Measurements from ENCODE around the gene PAK1. TPM values are rescaled to one million over a fixed set of nuclear protein-coding genes. Genes with fewer than 3 reads are reported as not detected.
A peak's percentile ranks its signal among the peaks of the same experiment; 100 is the strongest.

PAK1 gene
- total RNA-seq, 1 donor from 2014 or later: 41.0 TPM

DNA sequence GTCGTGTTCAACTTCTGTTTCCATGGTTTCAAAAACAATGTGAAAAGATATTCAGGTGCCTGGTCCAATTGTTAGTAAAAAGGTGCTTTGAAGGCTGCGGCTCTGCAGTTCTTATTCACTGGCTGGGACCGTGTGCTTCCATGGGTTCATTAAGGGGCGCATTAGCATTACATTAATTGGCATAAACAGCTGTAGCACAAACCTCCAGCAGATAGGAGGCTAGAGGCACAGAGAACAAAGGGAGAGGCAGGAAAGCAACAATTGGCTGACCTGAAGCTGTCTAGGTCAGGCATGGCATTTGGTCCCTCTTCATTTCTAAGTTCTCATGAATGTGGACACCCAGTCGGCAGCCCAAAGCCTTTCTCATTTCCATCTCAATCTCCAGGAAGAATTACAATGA, 16.6 kb downstream of the PAK1 start:
- DNase-seq (ENCODE audit: low read depth): no peak
- H3K27ac ChIP-seq (ENCODE audit: low read depth, low read length): no peak overlapping the region

DNA sequence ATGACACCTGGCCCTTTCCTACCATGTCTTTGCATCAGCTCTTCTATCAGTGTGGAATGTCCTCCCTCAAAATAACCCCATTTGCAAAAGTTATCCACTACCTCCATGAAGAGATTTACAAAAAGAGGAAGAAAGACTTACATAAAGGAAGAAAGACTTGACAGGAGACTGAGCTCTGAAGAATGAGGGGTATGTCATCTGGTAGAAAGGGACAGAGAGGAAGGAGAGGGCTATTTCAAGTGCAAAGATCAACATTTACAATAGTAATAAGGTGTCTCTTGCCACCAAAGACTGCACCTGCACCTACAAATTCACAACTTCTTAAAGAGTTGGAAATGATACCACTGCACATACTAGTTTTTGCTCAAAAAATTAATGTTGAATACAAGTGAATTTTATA, 18.2 kb downstream of the PAK1 start:
- H3K27ac ChIP-seq (ENCODE audit: low read depth, low read length): no peak overlapping the region
- no peaks in the 10 kb centered on the region for H3K27me3 Mint-ChIP-seq (ENCODE audit: low read depth, unreplicated experiment)
- DNase-seq (ENCODE audit: low read depth): no peak

More for the DNA sequence above, 16.6 kb downstream of the PAK1 start:
- Histone ChIP-seq H4K20me1 (ENCODE audit: insufficient read depth, low read length) (no peaks in the 10 kb centered on the region), H2AFZ (ENCODE audit: low read depth, low read length) (no peak overlapping the region), H3K9ac (ENCODE audit: low read length) (no peak overlapping the region), H3K4me3 (ENCODE audit: insufficient read depth, low read depth, low read length) (no peak overlapping the region), H3K4me1 (ENCODE audit: insufficient read depth, low read length) (no peaks in the 10 kb centered on the region), H3K36me3 (ENCODE audit: insufficient read depth, low read length) (no peaks in the 10 kb centered on the region), H3K27me3 (ENCODE audit: insufficient read depth, low read length) (no peaks in the 10 kb centered on the region), H3K9me3 (ENCODE audit: insufficient read depth, low read depth, low read length) (no peaks in the 10 kb centered on the region), H3K79me2 (ENCODE audit: insufficient read depth, low read length) (no peaks in the 10 kb centered on the region), H3K4me2 (ENCODE audit: low read length) (no peak overlapping the region)
- TF ChIP-seq EZH2 (IDR thresholded peaks at IDR 0.05; ENCODE audit: insufficient read depth, low read length): no peak
- TF ChIP-seq, protein P1, sequence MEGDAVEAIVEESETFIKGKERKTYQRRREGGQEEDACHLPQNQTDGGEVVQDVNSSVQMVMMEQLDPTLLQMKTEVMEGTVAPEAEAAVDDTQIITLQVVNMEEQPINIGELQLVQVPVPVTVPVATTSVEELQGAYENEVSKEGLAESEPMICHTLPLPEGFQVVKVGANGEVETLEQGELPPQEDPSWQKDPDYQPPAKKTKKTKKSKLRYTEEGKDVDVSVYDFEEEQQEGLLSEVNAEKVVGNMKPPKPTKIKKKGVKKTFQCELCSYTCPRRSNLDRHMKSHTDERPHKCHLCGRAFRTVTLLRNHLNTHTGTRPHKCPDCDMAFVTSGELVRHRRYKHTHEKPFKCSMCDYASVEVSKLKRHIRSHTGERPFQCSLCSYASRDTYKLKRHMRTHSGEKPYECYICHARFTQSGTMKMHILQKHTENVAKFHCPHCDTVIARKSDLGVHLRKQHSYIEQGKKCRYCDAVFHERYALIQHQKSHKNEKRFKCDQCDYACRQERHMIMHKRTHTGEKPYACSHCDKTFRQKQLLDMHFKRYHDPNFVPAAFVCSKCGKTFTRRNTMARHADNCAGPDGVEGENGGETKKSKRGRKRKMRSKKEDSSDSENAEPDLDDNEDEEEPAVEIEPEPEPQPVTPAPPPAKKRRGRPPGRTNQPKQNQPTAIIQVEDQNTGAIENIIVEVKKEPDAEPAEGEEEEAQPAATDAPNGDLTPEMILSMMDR (IDR thresholded peaks at IDR 0.05; ENCODE audit: insufficient read depth, low read depth, low read length): no peak
- H3K27me3 Mint-ChIP-seq (ENCODE audit: low read depth, unreplicated experiment): no peaks in the 10 kb centered on the region
- no peaks in the 10 kb centered on the region for H3K9me3 Mint-ChIP-seq (ENCODE audit: unreplicated experiment)
- no peak for FAIRE-seq
- peaks cover 18% of the 10 kb centered on the region for H3K4me1 Mint-ChIP-seq (ENCODE audit: low read depth, unreplicated experiment)
- peak overlapping the region; percentile 8 for H3K27ac Mint-ChIP-seq (ENCODE audit: unreplicated experiment)
- H3K36me3 Mint-ChIP-seq (ENCODE audit: low read depth, unreplicated experiment): no peaks in the 10 kb centered on the region
- no peak overlapping the region for H3K4me3 Mint-ChIP-seq (ENCODE audit: unreplicated experiment)

More for the DNA sequence above, 18.2 kb downstream of the PAK1 start:
- no peak for FAIRE-seq
- Histone ChIP-seq H3K79me2 (ENCODE audit: insufficient read depth, low read length) (no peaks in the 10 kb centered on the region), H3K36me3 (ENCODE audit: insufficient read depth, low read length) (no peaks in the 10 kb centered on the region), H3K27me3 (ENCODE audit: insufficient read depth, low read length) (no peaks in the 10 kb centered on the region), H2AFZ (ENCODE audit: low read depth, low read length) (no peak overlapping the region), H3K9me3 (ENCODE audit: insufficient read depth, low read depth, low read length) (no peaks in the 10 kb centered on the region), H3K9ac (ENCODE audit: low read length) (no peak overlapping the region), H3K4me3 (ENCODE audit: insufficient read depth, low read depth, low read length) (no peak overlapping the region), H3K4me2 (ENCODE audit: low read length) (no peak overlapping the region), H4K20me1 (ENCODE audit: insufficient read depth, low read length) (no peaks in the 10 kb centered on the region), H3K4me1 (ENCODE audit: insufficient read depth, low read length) (no peaks in the 10 kb centered on the region)
- Mint-ChIP-seq H3K9me3 (ENCODE audit: unreplicated experiment) (no peaks in the 10 kb centered on the region), H3K36me3 (ENCODE audit: low read depth, unreplicated experiment) (no peaks in the 10 kb centered on the region), H3K4me3 (ENCODE audit: unreplicated experiment) (no peak overlapping the region), H3K4me1 (ENCODE audit: low read depth, unreplicated experiment) (peaks cover 21% of the 10 kb centered on the region), H3K27ac (ENCODE audit: unreplicated experiment) (no peak overlapping the region)
- TF ChIP-seq, protein P1 (IDR thresholded peaks at IDR 0.05; ENCODE audit: insufficient read depth, low read depth, low read length): no peak
- no peak for TF ChIP-seq EZH2 (IDR thresholded peaks at IDR 0.05; ENCODE audit: insufficient read depth, low read length)
